ENCODE measurements around the gene SLC7A1. TPM values are rescaled to one million over a fixed set of nuclear protein-coding genes. Genes with fewer than 3 reads are reported as not detected.

Gene SLC7A1
- total and polyA plus RNA-seq, 3 experiments from 2014 or later: 7.2 to 161 (median 152) TPM

GRCh38 chr13:29496241-29496712 lies 99.2 kb downstream of the SLC7A1 start:
- Histone ChIP-seq H3K9me3 (ENCODE audit: low read length) (no peaks in the 10 kb centered on the region), H3K4me3 (ENCODE audit: low read length) (no peak overlapping the region), H3K4me1 (ENCODE audit: insufficient read depth, low read length) (no peaks in the 10 kb centered on the region), H3K27me3 (ENCODE audit: insufficient read depth, low read length, poor library complexity, severe bottlenecking) (no peaks in the 10 kb centered on the region), H3K27ac (ENCODE audit: low read depth, low read length) (no peak overlapping the region), H3K36me3 (ENCODE audit: insufficient read depth, low read length) (no peaks in the 10 kb centered on the region)
- Mint-ChIP-seq H3K27me3 (peaks cover 25 to 36% of the 10 kb centered on the region in 2 donors), H3K4me1 (peaks cover 0 to 5% (median 4%) of the 10 kb centered on the region in 3 donors), H3K4me3 (no peak overlapping the region), H3K9me3 (no peaks in the 10 kb centered on the region), H3K27ac (no peak overlapping the region), H3K36me3 (no peaks in the 10 kb centered on the region)
- ChIA-PET CTCF (interaction anchor here (4.6 kb wide), 1 partner anchor 12 kb away, joined by 25 read pairs; no protein-coding TSS in a partner anchor), POLR2A (no interaction called here)
- DNase-seq: no peak

- no peak overlapping the region for H3K4me3 ChIP-seq (ENCODE audit: low read length)
- H3K4me1 ChIP-seq (ENCODE audit: insufficient read depth, low read length): no peaks in the 10 kb centered on the region
- no peaks in the 10 kb centered on the region for H3K36me3 ChIP-seq (ENCODE audit: insufficient read depth, low read length)
- no peaks in the 10 kb centered on the region for H3K27me3 ChIP-seq (ENCODE audit: insufficient read depth, low read length, poor library complexity, severe bottlenecking)
- no peak overlapping the region for H3K27ac ChIP-seq (ENCODE audit: low read depth, low read length)
- H3K27ac Mint-ChIP-seq: no peak overlapping the region
- H3K9me3 Mint-ChIP-seq: no peaks in the 10 kb centered on the region
- H3K4me3 Mint-ChIP-seq: no peak overlapping the region
- POLR2A ChIA-PET: interaction anchor here (0.6 to 0.7 kb wide), 2 partner anchors 11 to 327 kb away, joined by 6 to 10 read pairs; no protein-coding TSS in a partner anchor
- peaks cover 0 to 5% (median 4%) of the 10 kb centered on the region in 3 donors for H3K4me1 Mint-ChIP-seq
- DNase-seq: no peak
- peaks cover 22 to 32% of the 10 kb centered on the region in 2 donors for H3K27me3 Mint-ChIP-seq
- CTCF ChIA-PET: no interaction called here
- H3K9me3 ChIP-seq (ENCODE audit: low read length): no peaks in the 10 kb centered on the region
- no peaks in the 10 kb centered on the region for H3K36me3 Mint-ChIP-seq
These were observed 101.0 kb downstream of the SLC7A1 start for GRCh38 chr13:29494520-29494919.

- DNase-seq: no peak
- H3K27me3 ChIP-seq (ENCODE audit: insufficient read depth, low read length, poor library complexity, severe bottlenecking): no peaks in the 10 kb centered on the region
- H3K36me3 ChIP-seq (ENCODE audit: insufficient read depth, low read length): no peaks in the 10 kb centered on the region
- H3K4me3 ChIP-seq (ENCODE audit: low read length): no peak overlapping the region
- no peaks in the 10 kb centered on the region for H3K9me3 Mint-ChIP-seq
- no peak overlapping the region for H3K27ac Mint-ChIP-seq
- H3K4me1 Mint-ChIP-seq: peaks cover 0 to 5% (median 4%) of the 10 kb centered on the region in 3 donors
- H3K27me3 Mint-ChIP-seq: peaks cover 22 to 33% of the 10 kb centered on the region in 2 donors
- no peak overlapping the region for H3K27ac ChIP-seq (ENCODE audit: low read depth, low read length)
- no peaks in the 10 kb centered on the region for H3K36me3 Mint-ChIP-seq
- H3K4me1 ChIP-seq (ENCODE audit: insufficient read depth, low read length): no peaks in the 10 kb centered on the region
- H3K9me3 ChIP-seq (ENCODE audit: low read length): no peaks in the 10 kb centered on the region
- POLR2A ChIA-PET: no interaction called here
- H3K4me3 Mint-ChIP-seq: no peak overlapping the region
- CTCF ChIA-PET: no interaction called here
These were observed 101.7 kb downstream of the SLC7A1 start for GRCh38 chr13:29493796-29494195.

- Mint-ChIP-seq H3K27ac (no peak overlapping the region), H3K27me3 (peaks cover 30 to 37% of the 10 kb centered on the region in 2 donors), H3K4me3 (no peak overlapping the region), H3K36me3 (no peaks in the 10 kb centered on the region), H3K4me1 (peaks cover 0 to 4% (median 3%) of the 10 kb centered on the region in 3 donors), H3K9me3 (no peaks in the 10 kb centered on the region)
- DNase-seq: no peak
- no peaks in the 10 kb centered on the region for H3K36me3 ChIP-seq (ENCODE audit: insufficient read depth, low read length)
- ChIA-PET POLR2A (no interaction called here), CTCF (no interaction called here)
- no peak overlapping the region for H3K4me3 ChIP-seq (ENCODE audit: low read length)
- H3K27me3 ChIP-seq (ENCODE audit: insufficient read depth, low read length, poor library complexity, severe bottlenecking): no peaks in the 10 kb centered on the region
- no peak overlapping the region for H3K27ac ChIP-seq (ENCODE audit: low read depth, low read length)
- no peaks in the 10 kb centered on the region for H3K4me1 ChIP-seq (ENCODE audit: insufficient read depth, low read length)
- no peaks in the 10 kb centered on the region for H3K9me3 ChIP-seq (ENCODE audit: low read length)
These were observed 104.2 kb downstream of the SLC7A1 start for GRCh38 chr13:29491248-29491647.

GRCh38 chr13:29490561-29490885 lies 105.0 kb downstream of the SLC7A1 start:
- Mint-ChIP-seq H3K4me3 (no peak overlapping the region), H3K4me1 (no peaks in the 10 kb centered on the region), H3K27ac (no peak overlapping the region), H3K27me3 (peaks cover 24 to 30% of the 10 kb centered on the region in 2 donors), H3K9me3 (no peaks in the 10 kb centered on the region), H3K36me3 (no peaks in the 10 kb centered on the region)
- Histone ChIP-seq H3K9me3 (ENCODE audit: low read length) (no peaks in the 10 kb centered on the region), H3K27me3 (ENCODE audit: insufficient read depth, low read length, poor library complexity, severe bottlenecking) (no peaks in the 10 kb centered on the region), H3K4me1 (ENCODE audit: insufficient read depth, low read length) (no peaks in the 10 kb centered on the region), H3K36me3 (ENCODE audit: insufficient read depth, low read length) (no peaks in the 10 kb centered on the region), H3K4me3 (ENCODE audit: low read length) (no peak overlapping the region), H3K27ac (ENCODE audit: low read depth, low read length) (no peak overlapping the region)
- ChIA-PET CTCF (no interaction called here), POLR2A (no interaction called here)
- no peak for DNase-seq

- Mint-ChIP-seq H3K4me3 (no peak overlapping the region), H3K27ac (no peak overlapping the region), H3K9me3 (no peaks in the 10 kb centered on the region), H3K36me3 (no peaks in the 10 kb centered on the region), H3K27me3 (peaks cover 23 to 32% of the 10 kb centered on the region in 2 donors), H3K4me1 (no peaks in the 10 kb centered on the region)
- Histone ChIP-seq H3K27ac (ENCODE audit: low read depth, low read length) (no peak overlapping the region), H3K4me1 (ENCODE audit: insufficient read depth, low read length) (no peaks in the 10 kb centered on the region), H3K4me3 (ENCODE audit: low read length) (no peak overlapping the region), H3K27me3 (ENCODE audit: insufficient read depth, low read length, poor library complexity, severe bottlenecking) (no peaks in the 10 kb centered on the region), H3K9me3 (ENCODE audit: low read length) (no peaks in the 10 kb centered on the region), H3K36me3 (ENCODE audit: insufficient read depth, low read length) (no peaks in the 10 kb centered on the region)
- CTCF ChIA-PET: interaction anchor here (1.2 kb wide), 1 partner anchor 18 kb away, joined by 5 read pairs; no protein-coding TSS in a partner anchor
- DNase-seq: no peak
- POLR2A ChIA-PET: no interaction called here
These were observed 105.6 kb downstream of the SLC7A1 start for GRCh38 chr13:29489650-29490560.

- Histone ChIP-seq H3K4me1 (ENCODE audit: insufficient read depth, low read length) (no peaks in the 10 kb centered on the region), H3K27ac (ENCODE audit: low read depth, low read length) (no peak overlapping the region), H3K27me3 (ENCODE audit: insufficient read depth, low read length, poor library complexity, severe bottlenecking) (no peaks in the 10 kb centered on the region), H3K9me3 (ENCODE audit: low read length) (no peaks in the 10 kb centered on the region), H3K4me3 (ENCODE audit: low read length) (no peak overlapping the region), H3K36me3 (ENCODE audit: insufficient read depth, low read length) (no peaks in the 10 kb centered on the region)
- peaks cover 18 to 21% of the 10 kb centered on the region in 2 donors for H3K27me3 Mint-ChIP-seq
- DNase-seq: no peak
- ChIA-PET CTCF (no interaction called here), POLR2A (no interaction called here)
- no peak overlapping the region for H3K27ac Mint-ChIP-seq
- no peaks in the 10 kb centered on the region for H3K4me1 Mint-ChIP-seq
- no peaks in the 10 kb centered on the region for H3K9me3 Mint-ChIP-seq
- no peaks in the 10 kb centered on the region for H3K36me3 Mint-ChIP-seq
- no peak overlapping the region for H3K4me3 Mint-ChIP-seq
These were observed 107.7 kb downstream of the SLC7A1 start for GRCh38 chr13:29487466-29488454.

GRCh38 chr13:29486551-29486950 lies 108.9 kb downstream of the SLC7A1 start:
- Mint-ChIP-seq H3K4me3 (no peak overlapping the region), H3K36me3 (no peaks in the 10 kb centered on the region), H3K27ac (no peak overlapping the region), H3K9me3 (no peaks in the 10 kb centered on the region), H3K4me1 (no peaks in the 10 kb centered on the region), H3K27me3 (peaks cover 18 to 21% of the 10 kb centered on the region in 2 donors)
- Histone ChIP-seq H3K27me3 (ENCODE audit: insufficient read depth, low read length, poor library complexity, severe bottlenecking) (no peaks in the 10 kb centered on the region), H3K9me3 (ENCODE audit: low read length) (no peaks in the 10 kb centered on the region), H3K27ac (ENCODE audit: low read depth, low read length) (no peak overlapping the region), H3K36me3 (ENCODE audit: insufficient read depth, low read length) (no peaks in the 10 kb centered on the region), H3K4me1 (ENCODE audit: insufficient read depth, low read length) (no peaks in the 10 kb centered on the region), H3K4me3 (ENCODE audit: low read length) (no peak overlapping the region)
- CTCF ChIA-PET: no interaction called here
- POLR2A ChIA-PET: no interaction called here
- DNase-seq: no peak

Measured in CD8-positive, alpha-beta memory T cell (primary cell).